ENCODE measurements around the gene ROS1.

The ROS1 gene

DNA sequence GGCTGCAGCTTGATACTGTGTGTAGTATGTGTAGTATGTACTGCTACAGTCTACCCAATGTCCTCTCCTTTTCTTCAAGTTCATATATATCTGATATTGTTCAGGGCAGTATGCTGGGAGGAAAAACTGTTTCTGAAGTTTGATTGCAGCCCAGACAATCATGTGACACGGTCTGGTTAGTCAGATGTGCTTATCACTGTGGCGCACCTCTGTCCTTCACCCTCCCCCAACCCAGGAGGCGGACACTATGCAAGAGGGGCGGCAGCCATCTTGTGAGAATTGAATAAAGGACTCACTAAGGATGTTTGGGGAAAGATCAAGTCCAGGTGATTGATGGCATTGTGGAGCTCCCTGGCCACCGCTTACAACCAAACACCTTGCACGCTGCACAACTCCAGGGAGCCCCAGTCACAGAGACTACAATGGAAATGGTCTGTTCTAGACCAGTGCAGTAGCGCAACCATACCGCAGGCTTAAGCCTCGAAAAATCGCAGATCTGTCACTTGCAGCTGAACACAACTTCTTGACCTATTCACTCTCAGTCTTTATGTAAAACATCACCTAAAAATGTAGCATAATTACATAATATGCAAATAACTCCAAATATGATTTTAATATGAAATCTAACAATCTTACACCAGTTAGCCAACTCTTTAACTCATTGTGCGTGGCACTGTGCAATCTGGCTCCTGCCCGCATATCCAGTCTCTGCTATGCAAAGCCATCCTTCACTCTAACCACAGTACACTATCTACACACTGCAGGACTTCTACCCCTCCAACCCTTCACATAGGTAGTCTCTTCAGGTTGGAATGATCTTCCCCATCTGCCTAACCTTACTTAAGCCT lies 81.1 kb downstream of the ROS1 start:
- WGBS (ENCODE audit: insufficient coverage): 95% methylated on average over 9 of the region's 12 CpGs
- Histone ChIP-seq H3K9me3 (ENCODE audit: control extremely low read depth in 1 of 5, control insufficient read depth in 4 of 5, insufficient read depth in 2 of 5, low read depth in 1 of 5, low read length in 4 of 5) (no peaks in the 10 kb centered on the region), H3K27ac (ENCODE audit: insufficient read depth in 1 of 2, low read depth in 1 of 2, low read length in 2 of 2, poor library complexity in 1 of 2, severe bottlenecking in 2 of 2) (no peak overlapping the region), H3K36me3 (ENCODE audit: control insufficient read depth in 4 of 4, insufficient read depth in 4 of 4, low read length in 3 of 4) (no peaks in the 10 kb centered on the region), H3K4me3 (ENCODE audit: control insufficient read depth in 1 of 7, extremely low read depth in 1 of 7, insufficient read depth in 4 of 7, low read depth in 2 of 7, low read length in 6 of 7) (no peak overlapping the region), H3K27me3 (replicated peaks in 2 of 5; ENCODE audit: control insufficient read depth in 4 of 5, insufficient read depth in 5 of 5, low read length in 4 of 5) (peaks cover 3 to 7% (median 4%) of the 10 kb centered on the region in 5 experiments), H3K4me1 (ENCODE audit: control extremely low read depth in 1 of 4, control insufficient read depth in 4 of 4, insufficient read depth in 4 of 4, low read length in 3 of 4) (no peaks in the 10 kb centered on the region)
- no peak for DNase-seq
- CTCF ChIA-PET: no interaction called here
- POLR2A ChIA-PET: no interaction called here

DNA sequence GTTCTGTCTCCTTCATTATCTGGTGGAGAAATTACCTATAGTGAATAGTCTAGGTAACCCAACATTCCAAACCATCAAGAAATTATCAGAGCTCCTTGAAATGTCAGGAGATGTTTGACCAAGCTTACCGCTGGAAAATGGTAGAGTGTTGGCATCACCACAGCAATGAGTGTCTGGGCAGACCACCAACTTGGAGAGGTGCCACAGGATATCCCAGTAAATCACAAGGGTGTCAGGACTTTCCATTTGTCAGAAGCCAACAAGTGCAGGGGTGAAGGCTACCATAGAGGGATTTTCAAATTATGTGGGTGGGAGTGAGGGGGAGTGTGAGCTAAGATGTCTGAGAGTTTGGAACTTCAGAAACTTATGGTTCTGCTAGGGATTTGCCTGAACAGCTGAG lies 87.2 kb downstream of the ROS1 start:
- H3K4me3 ChIP-seq (ENCODE audit: control insufficient read depth in 1 of 7, extremely low read depth in 1 of 7, insufficient read depth in 4 of 7, low read depth in 2 of 7, low read length in 6 of 7): no peak overlapping the region
- H3K27me3 ChIP-seq (replicated peaks in 2 of 5; ENCODE audit: control insufficient read depth in 4 of 5, insufficient read depth in 5 of 5, low read length in 4 of 5): peaks cover 0 to 6% (median 2%) of the 10 kb centered on the region in 5 experiments
- H3K4me1 ChIP-seq (ENCODE audit: control extremely low read depth in 1 of 4, control insufficient read depth in 4 of 4, insufficient read depth in 4 of 4, low read length in 3 of 4): no peaks in the 10 kb centered on the region
- POLR2A ChIA-PET: no interaction called here
- no peak overlapping the region for H3K27ac ChIP-seq (ENCODE audit: insufficient read depth in 1 of 2, low read depth in 1 of 2, low read length in 2 of 2, poor library complexity in 1 of 2, severe bottlenecking in 2 of 2)
- CTCF ChIA-PET: no interaction called here
- no peak for DNase-seq
- no peaks in the 10 kb centered on the region for H3K36me3 ChIP-seq (ENCODE audit: control insufficient read depth in 4 of 4, insufficient read depth in 4 of 4, low read length in 3 of 4)
- no peaks in the 10 kb centered on the region for H3K9me3 ChIP-seq (ENCODE audit: control extremely low read depth in 1 of 5, control insufficient read depth in 4 of 5, insufficient read depth in 2 of 5, low read depth in 1 of 5, low read length in 4 of 5)
- WGBS (ENCODE audit: insufficient coverage): 22% methylated on average over 1 of the region's 1 CpG

DNA sequence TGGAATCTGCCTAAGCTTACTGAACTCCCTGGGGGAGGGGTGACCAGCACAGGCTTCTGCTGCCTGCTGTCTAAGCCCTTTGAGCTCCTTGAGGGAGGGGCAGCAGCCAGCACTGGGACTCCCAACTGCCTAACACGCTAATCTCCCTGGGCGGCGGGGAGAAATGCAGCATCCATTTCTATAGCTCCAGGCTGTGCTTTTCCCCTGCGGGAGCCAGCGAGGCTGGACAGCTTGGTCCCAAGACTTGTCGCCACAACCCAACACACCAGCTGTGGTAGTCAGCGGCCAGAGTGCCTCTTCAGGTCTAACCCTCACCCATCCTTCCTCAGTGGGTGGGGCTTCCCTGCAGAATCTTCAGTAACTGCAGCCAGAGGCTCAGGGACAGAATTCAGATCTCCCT lies 95.8 kb downstream of the ROS1 start:
- H3K36me3 ChIP-seq (ENCODE audit: control insufficient read depth in 4 of 4, insufficient read depth in 4 of 4, low read length in 3 of 4): no peaks in the 10 kb centered on the region
- no peak overlapping the region for H3K4me3 ChIP-seq (ENCODE audit: control insufficient read depth in 1 of 7, extremely low read depth in 1 of 7, insufficient read depth in 4 of 7, low read depth in 2 of 7, low read length in 6 of 7)
- ChIA-PET CTCF (no interaction called here), POLR2A (no interaction called here)
- H3K4me1 ChIP-seq (ENCODE audit: control extremely low read depth in 1 of 4, control insufficient read depth in 4 of 4, insufficient read depth in 4 of 4, low read length in 3 of 4): no peaks in the 10 kb centered on the region
- no peak overlapping the region for H3K27ac ChIP-seq (ENCODE audit: insufficient read depth in 1 of 2, low read depth in 1 of 2, low read length in 2 of 2, poor library complexity in 1 of 2, severe bottlenecking in 2 of 2)
- no peak for DNase-seq
- 100% methylated on average over 6 of the region's 7 CpGs for WGBS (ENCODE audit: insufficient coverage)
- peaks cover 0 to 2% (median 0%) of the 10 kb centered on the region in 5 experiments for H3K27me3 ChIP-seq (replicated peaks in 2 of 5; ENCODE audit: control insufficient read depth in 4 of 5, insufficient read depth in 5 of 5, low read length in 4 of 5)
- no peaks in the 10 kb centered on the region for H3K9me3 ChIP-seq (ENCODE audit: control extremely low read depth in 1 of 5, control insufficient read depth in 4 of 5, insufficient read depth in 2 of 5, low read depth in 1 of 5, low read length in 4 of 5)

DNA sequence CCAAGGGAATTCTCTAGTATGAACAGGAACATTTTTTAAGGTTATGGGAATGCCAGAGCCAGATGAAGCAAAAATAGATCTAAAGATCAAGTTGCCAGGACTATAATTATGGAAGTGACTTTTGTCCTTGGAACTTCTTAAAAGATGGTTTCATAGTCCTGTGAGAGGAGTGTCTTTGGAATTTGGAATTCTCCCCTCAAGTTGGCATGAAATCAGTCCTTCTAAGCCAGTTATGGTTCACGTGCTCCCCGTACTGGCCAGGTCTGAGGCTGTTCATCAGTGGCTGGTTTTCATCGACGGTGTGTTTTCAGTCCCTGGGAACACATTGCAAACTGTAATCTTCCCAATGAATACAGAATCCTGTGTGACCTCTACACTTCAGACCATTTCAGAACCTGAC lies 97.2 kb downstream of the ROS1 start:
- Histone ChIP-seq H3K27ac (ENCODE audit: insufficient read depth in 1 of 2, low read depth in 1 of 2, low read length in 2 of 2, poor library complexity in 1 of 2, severe bottlenecking in 2 of 2) (no peak overlapping the region), H3K9me3 (ENCODE audit: control extremely low read depth in 1 of 5, control insufficient read depth in 4 of 5, insufficient read depth in 2 of 5, low read depth in 1 of 5, low read length in 4 of 5) (no peaks in the 10 kb centered on the region), H3K27me3 (replicated peaks in 2 of 5; ENCODE audit: control insufficient read depth in 4 of 5, insufficient read depth in 5 of 5, low read length in 4 of 5) (peaks cover 0 to 2% (median 0%) of the 10 kb centered on the region in 5 experiments), H3K4me3 (ENCODE audit: control insufficient read depth in 1 of 7, extremely low read depth in 1 of 7, insufficient read depth in 4 of 7, low read depth in 2 of 7, low read length in 6 of 7) (no peak overlapping the region), H3K4me1 (ENCODE audit: control extremely low read depth in 1 of 4, control insufficient read depth in 4 of 4, insufficient read depth in 4 of 4, low read length in 3 of 4) (no peaks in the 10 kb centered on the region), H3K36me3 (ENCODE audit: control insufficient read depth in 4 of 4, insufficient read depth in 4 of 4, low read length in 3 of 4) (no peaks in the 10 kb centered on the region)
- 92% methylated on average over 4 of the region's 4 CpGs for WGBS (ENCODE audit: insufficient coverage)
- ChIA-PET CTCF (no interaction called here), POLR2A (no interaction called here)
- no peak for DNase-seq

DNA sequence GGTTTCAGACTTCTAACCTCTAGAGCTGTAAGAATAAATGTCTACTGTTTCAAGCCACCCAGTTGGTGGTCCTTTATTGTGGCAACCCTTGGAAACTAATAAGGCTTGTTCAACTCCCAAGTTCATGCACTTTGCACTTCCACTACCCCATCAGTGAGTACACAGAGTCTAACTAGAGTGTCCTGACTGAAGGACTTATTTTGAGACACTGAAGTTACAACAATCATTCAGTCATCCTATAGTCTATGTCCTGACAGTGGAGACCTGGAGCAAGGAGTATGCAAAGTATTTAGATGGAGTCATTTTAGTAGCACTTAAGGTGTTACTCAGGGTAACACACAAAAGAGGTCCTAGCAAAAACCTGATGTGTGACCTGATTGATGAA lies 97.7 kb downstream of the ROS1 start:
- no peaks in the 10 kb centered on the region for H3K9me3 ChIP-seq (ENCODE audit: control extremely low read depth in 1 of 5, control insufficient read depth in 4 of 5, insufficient read depth in 2 of 5, low read depth in 1 of 5, low read length in 4 of 5)
- H3K27me3 ChIP-seq (replicated peaks in 2 of 5; ENCODE audit: control insufficient read depth in 4 of 5, insufficient read depth in 5 of 5, low read length in 4 of 5): peaks cover 0 to 2% (median 0%) of the 10 kb centered on the region in 5 experiments
- CTCF ChIA-PET: no interaction called here
- no peaks in the 10 kb centered on the region for H3K4me1 ChIP-seq (ENCODE audit: control extremely low read depth in 1 of 4, control insufficient read depth in 4 of 4, insufficient read depth in 4 of 4, low read length in 3 of 4)
- DNase-seq: no peak
- H3K4me3 ChIP-seq (ENCODE audit: control insufficient read depth in 1 of 7, extremely low read depth in 1 of 7, insufficient read depth in 4 of 7, low read depth in 2 of 7, low read length in 6 of 7): no peak overlapping the region
- no peaks in the 10 kb centered on the region for H3K36me3 ChIP-seq (ENCODE audit: control insufficient read depth in 4 of 4, insufficient read depth in 4 of 4, low read length in 3 of 4)
- no peak overlapping the region for H3K27ac ChIP-seq (ENCODE audit: insufficient read depth in 1 of 2, low read depth in 1 of 2, low read length in 2 of 2, poor library complexity in 1 of 2, severe bottlenecking in 2 of 2)
- POLR2A ChIA-PET: no interaction called here

DNA sequence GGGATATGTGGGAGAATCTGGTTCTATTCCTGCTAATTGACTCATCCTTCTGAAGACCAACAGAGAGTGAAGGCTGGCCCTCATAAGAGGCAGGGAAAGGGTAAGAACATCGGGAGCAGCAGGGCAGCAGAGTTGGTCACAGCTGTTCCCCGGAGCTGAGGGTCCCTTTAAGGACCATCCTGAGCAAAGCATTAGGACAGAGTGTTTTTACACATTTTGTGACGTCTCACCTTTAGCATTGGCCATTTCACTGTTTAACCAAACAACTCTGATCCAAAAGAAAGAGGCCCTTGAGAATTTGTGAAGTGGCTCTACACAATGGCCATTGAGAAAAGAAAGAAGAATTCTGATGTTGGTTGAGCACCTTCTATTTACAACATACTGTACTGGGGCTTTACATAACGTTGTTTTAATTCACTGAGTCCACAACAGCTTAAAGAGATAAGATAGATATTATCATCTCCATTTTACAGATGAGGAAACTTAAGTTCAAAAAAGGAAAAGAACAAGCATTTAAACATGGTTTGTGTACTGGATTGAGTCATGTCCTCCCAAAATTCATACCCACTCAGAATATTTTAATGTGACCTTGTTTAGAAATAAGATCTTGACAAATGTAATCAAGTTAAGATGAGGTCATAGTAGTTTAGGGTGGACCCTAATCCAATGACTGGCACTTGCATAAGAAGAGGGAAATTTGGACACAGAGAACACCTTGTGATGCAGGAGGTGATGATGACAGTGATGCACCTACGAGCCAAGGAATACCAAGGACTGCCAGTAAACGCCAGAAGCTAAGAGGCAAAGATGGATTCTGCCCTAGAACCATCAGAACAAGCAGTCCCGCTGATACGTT lies 98.4 kb downstream of the ROS1 start:
- WGBS (ENCODE audit: insufficient coverage): 91% methylated on average over 5 of the region's 8 CpGs
- POLR2A ChIA-PET: no interaction called here

DNA sequence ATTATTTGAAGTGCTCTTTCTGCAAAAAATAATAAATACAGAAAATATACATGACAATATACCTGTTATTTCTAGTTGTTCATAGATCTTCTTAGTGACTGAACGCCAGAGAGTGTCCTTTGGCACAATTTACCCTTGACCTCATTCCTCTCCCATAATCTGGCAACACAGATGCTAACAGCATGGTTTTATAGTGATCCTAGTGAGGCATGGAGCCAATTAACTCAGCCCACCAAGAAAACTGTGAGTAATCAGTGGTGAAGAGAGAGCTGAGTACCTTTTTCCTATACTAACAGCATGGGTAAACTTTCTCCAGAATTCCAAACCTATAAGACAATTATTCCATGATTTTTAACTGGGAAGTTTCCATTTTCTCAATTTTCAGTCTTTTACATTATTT lies 99.3 kb downstream of the ROS1 start:
- CTCF ChIA-PET: no interaction called here
- H3K4me1 ChIP-seq (ENCODE audit: control extremely low read depth in 1 of 4, control insufficient read depth in 4 of 4, insufficient read depth in 4 of 4, low read length in 3 of 4): no peaks in the 10 kb centered on the region
- no peaks in the 10 kb centered on the region for H3K36me3 ChIP-seq (ENCODE audit: control insufficient read depth in 4 of 4, insufficient read depth in 4 of 4, low read length in 3 of 4)
- no peak for DNase-seq
- POLR2A ChIA-PET: no interaction called here
- no peak overlapping the region for H3K27ac ChIP-seq (ENCODE audit: insufficient read depth in 1 of 2, low read depth in 1 of 2, low read length in 2 of 2, poor library complexity in 1 of 2, severe bottlenecking in 2 of 2)
- H3K27me3 ChIP-seq (replicated peaks in 2 of 5; ENCODE audit: control insufficient read depth in 4 of 5, insufficient read depth in 5 of 5, low read length in 4 of 5): peaks cover 0 to 2% (median 0%) of the 10 kb centered on the region in 5 experiments
- H3K4me3 ChIP-seq (ENCODE audit: control insufficient read depth in 1 of 7, extremely low read depth in 1 of 7, insufficient read depth in 4 of 7, low read depth in 2 of 7, low read length in 6 of 7): no peak overlapping the region
- WGBS (ENCODE audit: insufficient coverage): no CpG with 5 or more reads among the region's 1 CpG
- no peaks in the 10 kb centered on the region for H3K9me3 ChIP-seq (ENCODE audit: control extremely low read depth in 1 of 5, control insufficient read depth in 4 of 5, insufficient read depth in 2 of 5, low read depth in 1 of 5, low read length in 4 of 5)

More for the DNA sequence above, 98.4 kb downstream of the ROS1 start:
- Histone ChIP-seq H3K9me3 (ENCODE audit: control extremely low read depth in 1 of 5, control insufficient read depth in 4 of 5, insufficient read depth in 2 of 5, low read depth in 1 of 5, low read length in 4 of 5) (no peaks in the 10 kb centered on the region), H3K27ac (ENCODE audit: insufficient read depth in 1 of 2, low read depth in 1 of 2, low read length in 2 of 2, poor library complexity in 1 of 2, severe bottlenecking in 2 of 2) (no peak overlapping the region), H3K27me3 (replicated peaks in 2 of 5; ENCODE audit: control insufficient read depth in 4 of 5, insufficient read depth in 5 of 5, low read length in 4 of 5) (peaks cover 0 to 2% (median 0%) of the 10 kb centered on the region in 5 experiments), H3K4me3 (ENCODE audit: control insufficient read depth in 1 of 7, extremely low read depth in 1 of 7, insufficient read depth in 4 of 7, low read depth in 2 of 7, low read length in 6 of 7) (no peak overlapping the region), H3K4me1 (ENCODE audit: control extremely low read depth in 1 of 4, control insufficient read depth in 4 of 4, insufficient read depth in 4 of 4, low read length in 3 of 4) (no peaks in the 10 kb centered on the region), H3K36me3 (ENCODE audit: control insufficient read depth in 4 of 4, insufficient read depth in 4 of 4, low read length in 3 of 4) (no peaks in the 10 kb centered on the region)
- CTCF ChIA-PET: no interaction called here
- DNase-seq: no peak

Measured in common myeloid progenitor, CD34-positive (primary cell).